Activated T-cell treated with anti-CD3 and anti-CD28 coated beads, Interleukin-2, amount 50 U/mL, for 4 hours (primary cell): ENCODE results near the gene SNAPC3. TPM values are rescaled to one million over a fixed set of nuclear protein-coding genes. Genes with fewer than 3 reads are reported as not detected.
A peak's percentile ranks its signal among the peaks of the same experiment; 100 is the strongest.
"Not testable (repeated sequence)": the region's sequence is repeated elsewhere in the genome, so short reads cannot be mapped to it uniquely, and the experiment has no call there.

Source experiments
- ATAC-seq, 2 donors: fragments of 200-7000 bp; cut with Tn5 transposase; one replicate each; pipeline ENCODE4 v1.10.0; 2021
- DNase-seq: peaks from one replicate; pipeline ENCODE4 v3.0.0-alpha.2; 2020
- H3K27me3 Mint-ChIP-seq: one replicate; pipeline ENCODE4 v1.8.0; 2021; ENCODE audit warnings: low read depth, mixed read lengths
- H3K36me3 Mint-ChIP-seq: one replicate; pipeline ENCODE4 v1.8.0; 2022; ENCODE audit warnings: mixed read lengths; ENCODE audit not compliant: insufficient read depth
- H3K4me1 Mint-ChIP-seq: one replicate; pipeline ENCODE4 v1.8.0; 2021; ENCODE audit warnings: low read depth, mixed read lengths
- H3K4me3 Mint-ChIP-seq: one replicate; pipeline ENCODE4 v1.8.0; 2021; ENCODE audit warnings: mild to moderate bottlenecking, moderate library complexity, mixed read lengths
- H3K9me3 Mint-ChIP-seq: one replicate; pipeline ENCODE4 v1.8.0; 2021; ENCODE audit warnings: mixed read lengths
- total RNA-seq, 3 donors: library from RNA; stranded (reverse); gene quantifications; one replicate each; pipeline ENCODE4 v1.2.1, GENCODE V29; 2021

SNAPC3 gene
- total RNA-seq, result 10 to 100 TPM; 11.8 to 17.1 (median 14.3) TPM

DNA sequence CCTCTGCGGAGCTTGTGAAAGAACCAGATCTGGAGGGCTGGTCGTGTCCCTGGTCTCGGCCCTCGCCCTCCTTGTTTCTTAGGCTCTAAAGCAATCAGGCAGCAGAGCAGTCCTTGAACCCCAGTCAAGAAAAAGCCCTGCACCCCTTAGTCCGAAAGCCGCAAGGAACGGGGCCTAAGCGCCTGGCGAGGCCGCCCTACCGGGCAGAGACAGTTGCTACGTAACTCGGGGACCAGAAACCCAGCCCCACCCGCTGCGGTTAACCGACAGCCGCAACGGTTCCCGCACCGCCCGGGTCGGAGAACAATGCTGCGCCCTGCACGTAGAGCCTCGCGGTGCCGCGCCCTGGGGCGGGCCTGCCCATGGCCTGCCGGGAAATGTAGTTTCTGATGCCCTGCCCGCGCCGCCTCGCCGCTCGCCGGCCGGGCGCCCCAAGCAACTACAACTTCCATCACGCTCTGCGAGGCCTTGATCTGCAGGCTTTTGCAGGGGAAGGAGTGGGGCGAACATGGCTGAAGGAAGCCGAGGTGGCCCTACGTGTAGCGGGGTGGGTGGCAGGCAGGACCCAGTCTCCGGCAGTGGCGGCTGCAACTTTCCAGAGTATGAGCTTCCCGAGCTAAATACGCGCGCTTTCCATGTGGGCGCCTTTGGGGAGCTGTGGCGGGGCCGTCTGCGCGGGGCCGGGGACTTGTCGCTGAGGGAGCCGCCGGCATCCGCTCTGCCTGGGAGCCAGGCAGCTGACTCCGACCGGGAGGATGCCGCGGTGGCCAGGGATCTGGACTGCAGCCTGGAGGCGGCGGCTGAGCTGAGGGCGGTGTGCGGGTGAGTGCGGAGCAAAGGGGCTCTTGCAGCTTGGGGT lies at the start of gene SNAPC3:
Gene SNAPC3 (plus strand): TSS at position 505 of the 859 bp plus-strand sequence. CDS start 4 bp downstream, at position 509.
- Mint-ChIP-seq H3K36me3 (peaks cover 14% of the 10 kb centered on the region), H3K9me3 (no peaks in the 10 kb centered on the region), H3K4me1 (peaks cover 38% of the 10 kb centered on the region), H3K4me3 (peak within 1 kb of the TSS; percentile 95), H3K27me3 (no peaks in the 10 kb centered on the region)
- peak; percentile 97 to 98 for ATAC-seq
- peak; percentile 87 for DNase-seq

- Mint-ChIP-seq H3K36me3 (no peaks in the 10 kb centered on the region), H3K4me1 (no peaks in the 10 kb centered on the region), H3K4me3 (no peak overlapping the region), H3K9me3 (peaks cover 6% of the 10 kb centered on the region), H3K27me3 (peaks cover 11% of the 10 kb centered on the region)
- ATAC-seq (no peak), DNase-seq (no peak)
Observed at GRCh38 chr9:15373881-15374280, 48.8 kb upstream of the SNAPC3 start.

- Mint-ChIP-seq H3K36me3 (no peaks in the 10 kb centered on the region), H3K4me3 (no peak overlapping the region), H3K4me1 (no peaks in the 10 kb centered on the region), H3K9me3 (peaks cover 6% of the 10 kb centered on the region), H3K27me3 (peaks cover 11% of the 10 kb centered on the region)
- DNase-seq, result no peak
- ATAC-seq, result no peak
Observed at GRCh38 chr9:15374310-15374709, 48.4 kb upstream of the SNAPC3 start.

- Mint-ChIP-seq H3K36me3 (no peaks in the 10 kb centered on the region), H3K27me3 (peaks cover 11% of the 10 kb centered on the region), H3K4me1 (no peaks in the 10 kb centered on the region), H3K9me3 (peaks cover 6% of the 10 kb centered on the region), H3K4me3 (no peak overlapping the region)
- ATAC-seq, result no peak
- no peak for DNase-seq
Observed at GRCh38 chr9:15374825-15375224, 47.9 kb upstream of the SNAPC3 start.

DNA sequence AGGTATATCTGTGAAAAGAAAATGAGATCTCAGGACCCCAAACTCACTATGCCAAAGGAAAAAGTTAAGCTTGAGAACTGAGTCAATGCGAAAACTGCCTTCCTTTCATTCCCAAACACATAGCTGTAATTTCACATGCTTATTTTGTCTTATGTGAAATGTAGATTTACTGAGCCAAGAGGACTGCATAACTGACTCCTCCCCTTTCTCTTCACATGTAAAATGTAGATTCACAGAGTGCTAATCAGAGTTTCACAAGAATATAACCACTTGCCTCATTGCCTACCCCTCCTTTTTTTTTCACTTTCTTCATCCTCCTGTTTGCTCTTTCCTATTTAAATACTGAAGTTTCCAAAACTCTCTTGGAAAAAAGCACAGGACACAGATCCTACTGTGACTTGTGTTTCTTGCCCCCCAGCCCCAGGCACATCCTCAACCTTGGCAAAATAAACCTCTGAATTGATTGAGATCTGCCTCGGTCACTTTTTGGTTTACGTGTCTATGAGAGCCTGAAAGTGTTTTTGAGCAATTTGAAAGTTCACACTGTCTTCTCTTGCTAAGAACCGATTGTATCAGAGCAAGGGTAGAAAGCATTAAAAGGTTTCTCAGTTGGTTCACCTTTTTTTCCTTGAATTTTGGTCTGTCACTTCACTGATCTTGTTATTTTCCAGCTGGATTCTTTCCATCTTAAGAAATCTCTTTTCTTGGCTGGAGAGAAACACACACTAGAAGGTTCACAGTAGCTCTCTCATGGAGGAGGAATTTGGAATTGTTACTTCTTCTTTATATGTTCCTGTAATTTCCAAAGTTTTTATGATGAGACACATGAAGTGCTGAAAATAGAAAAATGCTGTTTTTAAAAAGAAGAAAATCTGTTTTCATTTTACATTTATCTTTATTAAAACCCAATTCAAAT lies 44.8 kb upstream of the SNAPC3 start:
- Mint-ChIP-seq H3K4me1 (no peaks in the 10 kb centered on the region), H3K4me3 (no peak overlapping the region)
- no peak for ATAC-seq

DNA sequence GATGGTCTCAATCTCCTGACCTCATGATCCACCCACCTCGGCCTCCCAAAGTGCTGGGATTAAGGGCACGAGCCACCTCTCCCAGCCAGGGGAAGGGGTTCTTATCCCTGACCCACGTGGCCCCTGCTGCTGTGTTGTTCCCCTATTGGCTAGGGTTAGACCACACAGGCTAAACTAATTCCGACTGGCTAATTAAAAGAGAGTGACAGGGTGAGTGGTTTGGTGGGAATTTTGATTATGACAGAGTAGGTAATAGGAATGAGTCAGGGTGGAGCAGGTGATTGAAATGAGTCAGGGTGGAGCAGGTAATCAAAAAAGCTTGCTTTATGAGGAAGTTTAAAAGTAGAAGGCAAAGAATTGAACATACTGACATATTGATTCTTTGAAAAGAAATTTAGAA lies 43.4 kb upstream of the SNAPC3 start:
- H3K27me3 Mint-ChIP-seq, H3K36me3 Mint-ChIP-seq, H3K4me1 Mint-ChIP-seq, DNase-seq, H3K9me3 Mint-ChIP-seq, ATAC-seq, H3K4me3 Mint-ChIP-seq: not testable (repeated sequence)

More for the DNA sequence above, 44.8 kb upstream of the SNAPC3 start:
- Mint-ChIP-seq H3K36me3 (no peaks in the 10 kb centered on the region), H3K9me3 (peaks cover 6% of the 10 kb centered on the region), H3K27me3 (peaks cover 5% of the 10 kb centered on the region)
- DNase-seq, result no peak

- H3K9me3 Mint-ChIP-seq, ATAC-seq, DNase-seq, H3K4me1 Mint-ChIP-seq, H3K27me3 Mint-ChIP-seq, H3K36me3 Mint-ChIP-seq, H3K4me3 Mint-ChIP-seq: not testable (repeated sequence)
Observed at GRCh38 chr9:15379888-15380287, 42.8 kb upstream of the SNAPC3 start.

DNA sequence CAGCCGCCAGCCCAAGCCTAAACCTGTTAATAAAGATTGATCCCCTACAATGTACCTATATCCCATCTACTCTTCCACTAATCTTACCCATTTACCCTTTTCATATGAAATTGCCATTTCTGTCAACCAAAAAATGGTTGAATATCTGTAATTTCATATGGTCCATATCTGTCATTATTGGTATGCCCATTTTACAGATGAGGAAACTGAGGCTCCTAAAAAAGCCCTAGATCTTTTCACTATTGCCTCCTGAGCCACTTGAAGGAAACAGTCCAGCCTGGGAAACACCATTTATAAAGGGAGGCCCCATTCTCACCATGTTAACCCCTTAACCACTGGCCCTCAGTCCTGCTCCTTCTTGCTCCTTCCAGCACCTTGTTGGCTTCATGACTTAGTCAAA lies 41.2 kb upstream of the SNAPC3 start:
- DNase-seq, result no peak
- H3K4me3 Mint-ChIP-seq, result no peak overlapping the region
- no peaks in the 10 kb centered on the region for H3K4me1 Mint-ChIP-seq
- peaks cover 3% of the 10 kb centered on the region for H3K27me3 Mint-ChIP-seq
- H3K9me3 Mint-ChIP-seq, result no peaks in the 10 kb centered on the region
- ATAC-seq, result no peak
- H3K36me3 Mint-ChIP-seq, result no peaks in the 10 kb centered on the region

- peaks cover 3% of the 10 kb centered on the region for H3K27me3 Mint-ChIP-seq
Observed at GRCh38 chr9:15386465-15386864, 36.2 kb upstream of the SNAPC3 start.

DNA sequence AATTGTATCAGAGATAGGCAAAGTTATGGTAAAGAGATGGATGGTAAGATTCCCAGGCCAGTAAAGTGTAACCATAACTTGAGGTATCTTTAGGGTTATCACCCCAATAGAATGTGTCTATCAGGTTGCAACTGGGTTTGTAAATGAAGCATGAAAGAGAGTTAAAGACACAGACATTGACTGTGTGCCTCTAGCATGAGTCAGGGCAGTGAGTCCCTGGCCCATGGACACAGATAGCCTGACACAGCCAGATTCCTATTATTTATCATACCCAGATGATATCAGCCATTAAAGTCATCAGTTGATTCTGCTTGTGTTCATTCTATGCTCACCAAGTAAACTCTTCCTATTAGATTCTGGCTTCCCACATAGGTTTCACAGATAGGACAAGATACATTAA lies 33.5 kb upstream of the SNAPC3 start:
- Mint-ChIP-seq H3K36me3 (no peaks in the 10 kb centered on the region), H3K9me3 (no peaks in the 10 kb centered on the region), H3K4me3 (no peak overlapping the region), H3K27me3 (no peaks in the 10 kb centered on the region), H3K4me1 (no peaks in the 10 kb centered on the region)
- DNase-seq, result no peak
- ATAC-seq, result no peak

More at GRCh38 chr9:15386465-15386864, 36.2 kb upstream of the SNAPC3 start:
- Mint-ChIP-seq H3K9me3 (no peaks in the 10 kb centered on the region), H3K4me3 (no peak overlapping the region), H3K36me3 (no peaks in the 10 kb centered on the region), H3K4me1 (no peaks in the 10 kb centered on the region)
- ATAC-seq (no peak), DNase-seq (no peak)

DNA sequence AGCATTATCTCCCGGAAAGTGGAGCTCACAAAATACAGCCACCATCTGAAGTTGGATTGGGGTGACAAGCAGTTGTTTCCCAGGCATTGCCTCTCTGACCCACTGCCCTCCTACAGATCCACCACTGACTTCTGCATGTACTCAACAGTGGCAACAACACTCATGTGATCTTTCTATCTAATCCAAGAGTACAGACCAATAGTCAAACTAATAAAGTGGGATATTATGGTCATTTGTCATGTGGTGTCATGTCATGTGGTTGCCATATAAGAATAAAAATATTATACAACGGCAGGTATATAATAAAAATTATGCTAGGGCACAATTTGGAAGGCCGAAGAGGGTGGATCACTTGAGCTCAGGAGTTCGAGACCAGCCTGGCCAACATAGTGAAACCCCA lies 33.0 kb upstream of the SNAPC3 start:
- H3K4me3 Mint-ChIP-seq, result no peak overlapping the region
- no peaks in the 10 kb centered on the region for H3K9me3 Mint-ChIP-seq
- H3K36me3 Mint-ChIP-seq, result no peaks in the 10 kb centered on the region

DNA sequence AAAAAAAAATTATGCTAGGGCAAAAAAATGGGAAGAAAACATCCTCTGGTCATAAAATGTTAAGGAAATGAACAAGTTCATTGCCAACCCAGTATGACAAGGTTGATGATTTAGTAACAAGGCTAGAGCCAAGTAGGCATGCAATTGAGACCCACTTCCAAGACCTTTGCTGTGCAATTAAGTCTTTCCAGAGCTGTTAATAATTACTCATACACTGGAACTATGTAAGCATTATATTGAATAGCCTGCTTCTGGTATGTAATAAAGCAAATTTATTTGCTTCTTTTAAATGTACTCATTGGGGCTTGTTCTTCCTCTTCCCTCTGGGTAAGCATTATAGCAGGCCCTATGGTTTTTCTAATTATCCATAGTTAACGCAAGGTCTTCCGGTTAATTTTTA lies 32.5 kb upstream of the SNAPC3 start:
- ATAC-seq (no peak), DNase-seq (no peak)
- H3K36me3 Mint-ChIP-seq, result no peaks in the 10 kb centered on the region
- H3K4me1 Mint-ChIP-seq, result no peaks in the 10 kb centered on the region
- H3K27me3 Mint-ChIP-seq, result no peaks in the 10 kb centered on the region
- no peaks in the 10 kb centered on the region for H3K9me3 Mint-ChIP-seq
- H3K4me3 Mint-ChIP-seq, result no peak overlapping the region

More for the DNA sequence above, 33.0 kb upstream of the SNAPC3 start:
- ATAC-seq, result no peak
- no peak for DNase-seq
- Mint-ChIP-seq H3K27me3 (no peaks in the 10 kb centered on the region), H3K4me1 (no peaks in the 10 kb centered on the region)

GRCh38 chr9:15392363-15392762 lies 30.3 kb upstream of the SNAPC3 start:
- Mint-ChIP-seq H3K4me3 (no peak overlapping the region), H3K27me3 (no peaks in the 10 kb centered on the region), H3K36me3 (no peaks in the 10 kb centered on the region), H3K4me1 (no peaks in the 10 kb centered on the region), H3K9me3 (no peaks in the 10 kb centered on the region)
- DNase-seq, result no peak
- ATAC-seq, result no peak

DNA sequence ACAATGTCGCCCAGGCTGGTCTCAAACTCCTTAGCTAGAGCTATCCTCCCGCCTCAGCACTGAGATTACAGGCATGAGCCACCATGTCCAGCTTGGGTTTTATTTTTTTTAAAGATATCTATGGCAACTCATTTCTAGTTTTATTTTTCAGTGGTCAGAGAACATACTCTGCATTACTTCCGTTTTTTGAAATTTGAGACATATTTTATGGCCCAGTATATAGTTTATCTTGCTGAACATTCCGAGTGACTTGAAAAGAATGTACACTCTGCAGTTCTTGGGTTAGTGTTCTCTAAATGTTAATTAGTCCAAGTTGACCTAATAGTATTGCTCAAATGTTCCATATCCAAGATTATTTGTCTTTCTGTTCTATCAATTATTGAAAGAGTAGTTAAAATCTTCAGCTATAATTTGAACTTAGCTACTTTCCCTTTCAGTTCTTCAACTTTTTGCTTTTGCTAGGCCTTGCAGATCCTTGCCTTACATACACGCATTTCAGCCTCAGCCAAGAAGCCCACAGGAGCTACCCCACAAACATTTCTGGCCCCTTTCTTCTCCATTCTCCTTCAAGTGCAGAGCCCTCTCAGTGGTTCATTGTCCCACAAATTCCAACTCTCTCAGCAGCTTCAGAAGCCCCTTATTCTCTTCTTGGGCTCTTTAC lies 22.3 kb upstream of the SNAPC3 start:
- no peaks in the 10 kb centered on the region for H3K27me3 Mint-ChIP-seq
- peaks cover 13% of the 10 kb centered on the region for H3K9me3 Mint-ChIP-seq
- H3K4me3 Mint-ChIP-seq, result no peak overlapping the region
- H3K36me3 Mint-ChIP-seq, result peaks cover 3% of the 10 kb centered on the region
- DNase-seq, result no peak
- no peaks in the 10 kb centered on the region for H3K4me1 Mint-ChIP-seq
- no peak for ATAC-seq
